H9 (cell line): ENCODE results near the gene PRR20G. TPM values are rescaled to one million over a fixed set of nuclear protein-coding genes. Genes with fewer than 3 reads are reported as not detected.

Source experiments
- DNase-seq: peaks from one replicate; pipeline ENCODE4 v3.0.0-alpha.2; 2017
- H2AFZ ChIP-seq: one replicate; pipeline ENCODE4 v1.6.1; 2013; ENCODE audit warnings: mild to moderate bottlenecking, low read length, control low read depth, moderate library complexity
- H2AK5ac ChIP-seq: 2 replicates; pipeline ENCODE4 v1.6.1; 2013; ENCODE audit warnings: low read length, control low read depth, mixed read lengths; ENCODE audit not compliant: insufficient read length
- H2BK120ac ChIP-seq: one replicate; pipeline ENCODE4 v1.6.1; 2013; ENCODE audit warnings: low read depth, mild to moderate bottlenecking, low read length, control low read depth, inconsistent platforms; ENCODE audit not compliant: poor library complexity, severe bottlenecking
- H2BK12ac ChIP-seq: 2 replicates; pipeline ENCODE4 v1.6.1; 2013; ENCODE audit warnings: low read length, control low read depth, mixed read lengths, low read depth; ENCODE audit not compliant: insufficient read length
- H2BK15ac ChIP-seq: 2 replicates; pipeline ENCODE4 v1.6.1; 2013; ENCODE audit warnings: low read depth, low read length, control low read depth
- H2BK20ac ChIP-seq: one replicate; pipeline ENCODE4 v1.6.1; 2013; ENCODE audit warnings: low read depth, mild to moderate bottlenecking, low read length, control low read depth, inconsistent platforms; ENCODE audit not compliant: poor library complexity, severe bottlenecking
- H2BK5ac ChIP-seq: 2 replicates; pipeline ENCODE4 v1.6.1; 2013; ENCODE audit warnings: low read length, control low read depth, mixed read lengths; ENCODE audit not compliant: insufficient read length
- H3K14ac ChIP-seq: 2 replicates; pipeline ENCODE4 v1.6.1; 2013; ENCODE audit warnings: low read length, control low read depth; ENCODE audit not compliant: insufficient read depth
- H3K18ac ChIP-seq: 2 replicates; pipeline ENCODE4 v1.6.1; 2013; ENCODE audit warnings: low read depth, mild to moderate bottlenecking, mixed read lengths, low read length, control low read depth; ENCODE audit not compliant: insufficient read length
- H3K23ac ChIP-seq: 2 replicates; pipeline ENCODE4 v1.6.1; 2013; ENCODE audit warnings: low read length, control low read depth, mixed read lengths, low read depth; ENCODE audit not compliant: insufficient read length
- H3K23me2 ChIP-seq: 2 replicates; pipeline ENCODE4 v1.6.1; 2013; ENCODE audit warnings: low read depth, mild to moderate bottlenecking, mixed read lengths, low read length, control low read depth; ENCODE audit not compliant: insufficient read length, poor library complexity, severe bottlenecking
- H3K27ac ChIP-seq: 2 replicates; pipeline ENCODE4 v1.5.1; 2013; ENCODE audit warnings: low read length, control low read depth, mixed read lengths, low read depth; ENCODE audit not compliant: insufficient read length
- H3K27me3 ChIP-seq: 2 replicates; pipeline ENCODE4 v1.6.1; 2013; ENCODE audit warnings: low read length, control low read depth, inconsistent platforms; ENCODE audit not compliant: insufficient read depth
- H3K4ac ChIP-seq: 2 replicates; pipeline ENCODE4 v1.6.1; 2013; ENCODE audit warnings: low read depth, mild to moderate bottlenecking, control low read depth, inconsistent platforms, low read length, moderate library complexity
- H3K4me1 ChIP-seq: 2 replicates; pipeline ENCODE4 v1.6.1; 2013; ENCODE audit warnings: low read length, control low read depth, inconsistent platforms; ENCODE audit not compliant: insufficient read depth
- H3K4me2 ChIP-seq: 2 replicates; pipeline ENCODE4 v1.6.1; 2013; ENCODE audit warnings: low read length, control low read depth, mixed read lengths; ENCODE audit not compliant: insufficient read length, insufficient read depth
- H3K56ac ChIP-seq: 2 replicates; pipeline ENCODE4 v1.6.1; 2013; ENCODE audit warnings: low read depth, mild to moderate bottlenecking, mixed read lengths, low read length, control low read depth; ENCODE audit not compliant: insufficient read length
- H3K79me1 ChIP-seq: 2 replicates; pipeline ENCODE4 v1.6.1; 2013; ENCODE audit warnings: low read depth, mild to moderate bottlenecking, moderate library complexity, low read length, control low read depth, inconsistent platforms; ENCODE audit not compliant: insufficient read depth, poor library complexity, severe bottlenecking
- H3K79me2 ChIP-seq: 2 replicates; pipeline ENCODE4 v1.6.1; 2013; ENCODE audit warnings: low read length, control low read depth, inconsistent platforms; ENCODE audit not compliant: insufficient read depth
- H3K9ac ChIP-seq: 2 replicates; pipeline ENCODE4 v1.6.1; 2013; ENCODE audit warnings: low read length, control low read depth, mixed read lengths; ENCODE audit not compliant: insufficient read length; ENCODE audit errors: extremely low read depth
- H3K9me3 ChIP-seq: one replicate; pipeline ENCODE4 v1.6.1; 2013; ENCODE audit warnings: low read depth, low read length, inconsistent platforms; ENCODE audit not compliant: control insufficient read depth
- H3T11ph ChIP-seq: one replicate; pipeline ENCODE4 v1.6.1; 2013; ENCODE audit warnings: mild to moderate bottlenecking, low read length, control low read depth, inconsistent platforms
- H4K20me1 ChIP-seq: one replicate; pipeline ENCODE4 v1.6.1; 2013; ENCODE audit not compliant: control insufficient read depth, insufficient read length, insufficient read depth
- H4K5ac ChIP-seq: 2 replicates; pipeline ENCODE4 v1.6.1; 2013; ENCODE audit warnings: low read depth, mild to moderate bottlenecking, mixed read lengths, low read length, control low read depth; ENCODE audit not compliant: insufficient read length
- H4K8ac ChIP-seq: replicated peaks from 2 replicates; pipeline ENCODE4 v1.6.1; 2013; ENCODE audit warnings: low read length, control low read depth, mixed read lengths, low read depth; ENCODE audit not compliant: insufficient read length
- H4K91ac ChIP-seq: 2 replicates; pipeline ENCODE4 v1.6.1; 2013; ENCODE audit warnings: low read depth, mild to moderate bottlenecking, moderate library complexity, mixed read lengths, low read length, control low read depth; ENCODE audit not compliant: insufficient read length
- H3K27ac Mint-ChIP-seq, 3 experiments: 2 replicates in 2 of 3; 3 replicates in 1 of 3; pipeline ENCODE4 v1.8.0; 2020 to 2021; ENCODE audit warnings: mixed read lengths in 3 of 3, mild to moderate bottlenecking in 1 of 3, moderate library complexity in 1 of 3
- H3K27me3 Mint-ChIP-seq: 2 replicates; pipeline ENCODE4 v1.8.0; 2021; ENCODE audit warnings: low read depth, mild to moderate bottlenecking, moderate library complexity, mixed read lengths
- H3K36me3 Mint-ChIP-seq, 3 experiments: 2 replicates in 2 of 3; 3 replicates in 1 of 3; pipeline ENCODE4 v1.8.0; 2020 to 2021; ENCODE audit warnings: low read depth in 3 of 3, mixed read lengths in 3 of 3; ENCODE audit not compliant: insufficient read depth in 1 of 3
- H3K4me1 Mint-ChIP-seq, 2 experiments: 2 replicates each; pipeline ENCODE4 v1.8.0; 2020; ENCODE audit warnings: mixed read lengths in 2 of 2
- H3K4me3 Mint-ChIP-seq, 2 experiments: 2 replicates in 1 of 2; 3 replicates in 1 of 2; pipeline ENCODE4 v1.8.0; 2020 to 2021; ENCODE audit warnings: mild to moderate bottlenecking in 2 of 2, mixed read lengths in 2 of 2, moderate library complexity in 1 of 2
- H3K9me3 Mint-ChIP-seq, 2 experiments: 2 replicates in 1 of 2; 3 replicates in 1 of 2; pipeline ENCODE4 v1.8.0; 2020; ENCODE audit warnings: mild to moderate bottlenecking in 2 of 2, mixed read lengths in 2 of 2, moderate library complexity in 1 of 2
- CTCF ChIP-seq: fragments of 200-600 bp; sonication (generic); conservative IDR thresholded peaks from 3 replicates; pipeline ENCODE4 v1.8.0; 2021; ENCODE audit warnings: antibody characterized with exemption, mild to moderate bottlenecking
- WGBS: extraction: QIAGEN DNeasy Blood & Tissue Kit; methylation state at CpG from one replicate; pipeline ENCODE4 v1.1.7; 2013; ENCODE audit warnings: missing lambda C conversion rate, low lambda C conversion rate, mixed read lengths; ENCODE audit not compliant: insufficient read length; ENCODE audit errors: extremely low coverage; 5-methylcytosine and 5-hydroxymethylcytosine counted together
- total RNA-seq: library from RNA; stranded (reverse); gene quantifications from 2 replicates; pipeline ENCODE4 v1.2.1, GENCODE V29; 2021

PRR20G gene
- total RNA-seq, 1 experiment from 2014 or later, result 0.35 TPM

- Mint-ChIP-seq H3K4me3 (no peak overlapping the region), H3K9me3 (peaks cover 3 to 7% of the 10 kb centered on the region in 2 experiments; a peak in 4 of 5 replicates), H3K4me1 (no peaks in the 10 kb centered on the region), H3K27ac (no peak overlapping the region), H3K36me3 (peaks cover 0 to 2% (median 0%) of the 10 kb centered on the region in 3 experiments; a peak in 2 of 7 replicates), H3K27me3 (peaks cover 10% of the 10 kb centered on the region)
- H3K9ac ChIP-seq, result no peak overlapping the region
- no peak overlapping the region for H4K5ac ChIP-seq
- no peaks in the 10 kb centered on the region for H3K9me3 ChIP-seq
- no peak overlapping the region for H3K4me2 ChIP-seq
- no peak overlapping the region for H3K27ac ChIP-seq
- TF ChIP-seq CTCF, result no peak
- no peak overlapping the region for H3K56ac ChIP-seq
- DNase-seq, result no peak
- H2BK15ac ChIP-seq, result no peak overlapping the region
- no peaks in the 10 kb centered on the region for H3K79me1 ChIP-seq
- H3K4ac ChIP-seq, result no peak overlapping the region
- H3K4me1 ChIP-seq, result no peaks in the 10 kb centered on the region
- H2BK20ac ChIP-seq, result no peak overlapping the region
- no peak overlapping the region for H3K14ac ChIP-seq
- no peaks in the 10 kb centered on the region for H3K27me3 ChIP-seq
- H2BK5ac ChIP-seq, result no peak overlapping the region
- WGBS, result no CpG with 5 or more reads among the region's 2 CpGs
- H3K23ac ChIP-seq, result no peak overlapping the region
- H3K23me2 ChIP-seq, result peaks cover under 1% of the 10 kb centered on the region
- H3K18ac ChIP-seq, result no peak overlapping the region
- H2AFZ ChIP-seq, result no peak overlapping the region
- H2AK5ac ChIP-seq, result no peak overlapping the region
- no peaks in the 10 kb centered on the region for H4K20me1 ChIP-seq
- H2BK120ac ChIP-seq, result no peak overlapping the region
- H3K79me2 ChIP-seq, result no peaks in the 10 kb centered on the region
- H4K8ac ChIP-seq, result no peak overlapping the region
- H4K91ac ChIP-seq, result no peak overlapping the region
- H3T11ph ChIP-seq, result no peak overlapping the region
- H2BK12ac ChIP-seq, result no peak overlapping the region
Observed at GRCh38 chr3:127258733-127259132, 29.1 kb downstream of the PRR20G start.
